HepG2 (cell line): ENCODE measurements around the gene PRR15L. TPM values are rescaled to one million over a fixed set of nuclear protein-coding genes. Genes with fewer than 3 reads are reported as not detected.

ENCODE experiments used
- ESRRA ChIP-seq: sonication (generic); formaldehyde crosslinking; IDR thresholded peaks from 2 replicates; pipeline ENCODE4 v1.5.1; 2020; ENCODE audit warnings: mild to moderate bottlenecking, low read depth, missing genetic modification reagents
- HNF4A ChIP-seq: sonication (generic); formaldehyde crosslinking; IDR thresholded peaks from 2 replicates; pipeline ENCODE4 v1.4.0; 2020; ENCODE audit warnings: missing genetic modification reagents
- MAFG ChIP-seq: sonication (generic); formaldehyde crosslinking; IDR thresholded peaks from 2 replicates; pipeline ENCODE4 v1.5.1; 2020; ENCODE audit warnings: mild to moderate bottlenecking, missing genetic modification reagents
- NR3C1 ChIP-seq: sonication (generic); formaldehyde crosslinking; IDR thresholded peaks from 2 replicates; pipeline ENCODE4 v1.4.0; 2020; ENCODE audit warnings: missing genetic modification reagents
- SSRP1 ChIP-seq: IDR thresholded peaks from 2 replicates; pipeline ENCODE4 v1.6.1; 2016; ENCODE audit warnings: control low read depth
- TAF15 ChIP-seq: fragments of 200-400 bp; formaldehyde crosslinking; IDR thresholded peaks from one replicate; pipeline ENCODE4 v1.6.1; 2018; ENCODE audit warnings: mild to moderate bottlenecking, low read depth, low read length; ENCODE audit not compliant: poor library complexity, severe bottlenecking
- ZNF292 ChIP-seq: sonication (generic); formaldehyde crosslinking; IDR thresholded peaks from 2 replicates; pipeline ENCODE4 v1.8.1; 2022; ENCODE audit warnings: mild to moderate bottlenecking, low read depth, missing genetic modification reagents, borderline replicate concordance
- ZNF350 ChIP-seq: sonication (generic); formaldehyde crosslinking; IDR thresholded peaks from 2 replicates; pipeline ENCODE4 v1.4.0; 2020; ENCODE audit warnings: mild to moderate bottlenecking, low read depth, missing genetic modification reagents, borderline replicate concordance
- ZNF44 ChIP-seq: sonication (generic); formaldehyde crosslinking; IDR thresholded peaks from 2 replicates; pipeline ENCODE4 v1.5.1; 2020; ENCODE audit warnings: mild to moderate bottlenecking, missing genetic modification reagents
- ZNF510 ChIP-seq: sonication (generic); formaldehyde crosslinking; IDR thresholded peaks from 2 replicates; pipeline ENCODE4 v1.4.0; 2020; ENCODE audit warnings: low read depth, mild to moderate bottlenecking, missing genetic modification reagents
- ZNF782 ChIP-seq: sonication (generic); formaldehyde crosslinking; IDR thresholded peaks from 2 replicates; pipeline ENCODE4 v1.4.0; 2020; ENCODE audit warnings: missing genetic modification reagents, mild to moderate bottlenecking, borderline replicate concordance
- ZNF841 ChIP-seq: sonication (generic); formaldehyde crosslinking; IDR thresholded peaks from 2 replicates; pipeline ENCODE4 v1.8.1; 2023; ENCODE audit warnings: missing genetic modification reagents, borderline replicate concordance
- polyA plus RNA-seq, 8 experiments: library from polyadenylated mRNA; depleted of rRNA in 3 of 8; stranded (reverse) in 7 of 8; unstranded in 1 of 8; fragments of >200 nt; fragmentation: Illumina TruSeq in 4 of 8; extraction: Trizol in 4 of 8; gene quantifications; 2 replicates each; pipeline versions ENCODE4 v1.2.1 to v1.2.3, GENCODE V29; 2011 to 2016; ENCODE audit warnings: low read depth in 4 of 8, missing spikeins in 1 of 8, mixed read lengths in 1 of 8; ENCODE audit not compliant: insufficient read depth in 1 of 8
- total RNA-seq, 5 experiments: library from RNA; depleted of rRNA; stranded (reverse); fragments of >200 nt; fragmentation: Illumina TruSeq; extraction: Trizol; gene quantifications; 2 replicates each; pipeline ENCODE4 v1.2.3, GENCODE V29; 2016; ENCODE audit warnings: low read depth in 1 of 5
- TF ChIP-seq, protein P1 (sequence below): sonication (generic); formaldehyde crosslinking; conservative IDR thresholded peaks from 2 replicates; pipeline ENCODE4 v1.4.0; 2020; ENCODE audit warnings: missing genetic modification reagents
- TF ChIP-seq, protein P2 (sequence below): sonication (generic); IDR thresholded peaks from 2 replicates; pipeline ENCODE4 v1.6.1; 2016; ENCODE audit warnings: low read depth, borderline replicate concordance
- TF ChIP-seq, protein P3 (sequence below): conservative IDR thresholded peaks from 2 replicates; pipeline ENCODE4 v1.6.1; 2018; ENCODE audit warnings: missing genetic modification reagents
- TF ChIP-seq, protein P4 (sequence below): sonication (generic); formaldehyde crosslinking; IDR thresholded peaks from 2 replicates; pipeline ENCODE4 v1.5.0; 2020; ENCODE audit warnings: mild to moderate bottlenecking, missing genetic modification reagents, borderline replicate concordance
- TF ChIP-seq, protein P5 (sequence below): sonication (generic); formaldehyde crosslinking; IDR thresholded peaks from 2 replicates; pipeline ENCODE4 v1.4.0; 2020; ENCODE audit warnings: missing genetic modification reagents

PRR15L gene
- total and polyA plus RNA-seq, 2 of the 13 experiments (the other 11 are each of a cell fraction or from before 2014, with no cell fraction given): 0.44 to 2.0 TPM

DNA sequence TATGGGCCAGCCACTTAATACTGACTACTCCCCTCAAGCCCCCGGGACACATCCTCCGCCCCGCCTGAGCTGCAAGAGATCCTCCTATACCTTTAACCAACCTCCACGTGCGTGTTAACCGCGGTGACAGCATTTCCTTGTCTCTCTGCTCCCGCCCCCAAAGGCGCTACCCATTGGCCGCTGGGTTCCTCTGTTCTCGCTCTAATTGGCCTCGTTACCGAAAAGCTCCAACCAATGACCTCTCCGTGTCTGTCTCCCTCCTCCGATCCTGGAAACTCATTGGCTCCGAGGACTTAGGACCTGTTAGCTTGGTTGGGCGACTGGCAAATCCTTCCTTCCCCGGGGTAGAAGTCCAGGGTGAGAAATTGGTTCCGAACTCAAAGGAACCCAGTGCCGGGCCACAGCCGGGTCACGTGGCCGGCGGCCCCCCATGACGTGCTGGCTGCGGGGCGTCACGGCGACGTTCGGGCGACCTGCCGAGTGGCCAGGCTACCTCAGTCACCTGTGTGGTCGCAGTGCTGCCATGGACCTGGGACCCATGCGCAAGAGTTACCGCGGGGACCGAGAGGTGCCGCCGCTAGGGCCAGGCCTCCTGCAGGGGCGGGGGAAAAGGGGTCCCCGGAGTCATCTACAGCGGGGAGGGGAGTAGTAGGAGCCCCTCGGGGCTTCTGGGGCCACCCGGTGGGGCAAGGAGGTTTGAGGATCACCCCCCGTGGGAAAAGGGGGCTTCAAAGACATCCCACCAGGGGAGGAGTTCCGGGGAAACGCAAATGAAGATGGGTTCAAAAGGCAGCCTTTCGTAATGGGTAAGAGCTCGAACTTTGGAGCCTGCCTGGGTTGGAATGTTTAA is 16.2 kb downstream of the PRR15L start, which contains the start of gene PNPO (continued):
- peak; percentile 73; the same call in 1 of the 2 replicates for TF ChIP-seq ZNF510 (CRISPR knock-in tag)
- TF ChIP-seq NR3C1 (CRISPR knock-in tag): no peak
- peak; percentile 15; the same call in 1 of the 2 replicates for TF ChIP-seq ZNF782 (CRISPR knock-in tag)
- TF ChIP-seq ZNF350 (CRISPR knock-in tag): peak; percentile 93
- TF ChIP-seq, protein P1, sequence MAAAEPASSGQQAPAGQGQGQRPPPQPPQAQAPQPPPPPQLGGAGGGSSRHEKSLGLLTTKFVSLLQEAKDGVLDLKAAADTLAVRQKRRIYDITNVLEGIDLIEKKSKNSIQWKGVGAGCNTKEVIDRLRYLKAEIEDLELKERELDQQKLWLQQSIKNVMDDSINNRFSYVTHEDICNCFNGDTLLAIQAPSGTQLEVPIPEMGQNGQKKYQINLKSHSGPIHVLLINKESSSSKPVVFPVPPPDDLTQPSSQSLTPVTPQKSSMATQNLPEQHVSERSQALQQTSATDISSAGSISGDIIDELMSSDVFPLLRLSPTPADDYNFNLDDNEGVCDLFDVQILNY (CRISPR knock-in tag): no peak; the same call in 1 of the 2 replicates
- TF ChIP-seq ZNF44 (CRISPR knock-in tag): peak; percentile 44; the same call in 1 of the 2 replicates
- TF ChIP-seq, protein P2, sequence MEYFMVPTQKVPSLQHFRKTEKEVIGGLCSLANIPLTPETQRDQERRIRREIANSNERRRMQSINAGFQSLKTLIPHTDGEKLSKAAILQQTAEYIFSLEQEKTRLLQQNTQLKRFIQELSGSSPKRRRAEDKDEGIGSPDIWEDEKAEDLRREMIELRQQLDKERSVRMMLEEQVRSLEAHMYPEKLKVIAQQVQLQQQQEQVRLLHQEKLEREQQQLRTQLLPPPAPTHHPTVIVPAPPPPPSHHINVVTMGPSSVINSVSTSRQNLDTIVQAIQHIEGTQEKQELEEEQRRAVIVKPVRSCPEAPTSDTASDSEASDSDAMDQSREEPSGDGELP: peak; percentile 54; the same call in 1 of the 2 replicates
- TF ChIP-seq ZNF841 (CRISPR knock-in tag): peak; percentile 71; the same call in 1 of the 2 replicates
- TF ChIP-seq ZNF292 (CRISPR knock-in tag): no peak
- TF ChIP-seq TAF15: no peak
- peak; percentile 76 for TF ChIP-seq HNF4A
- TF ChIP-seq SSRP1 (CRISPR knock-in tag): no peak
- TF ChIP-seq ESRRA: peak; percentile 72; the same call in 1 of the 2 replicates
- TF ChIP-seq, protein P3, sequence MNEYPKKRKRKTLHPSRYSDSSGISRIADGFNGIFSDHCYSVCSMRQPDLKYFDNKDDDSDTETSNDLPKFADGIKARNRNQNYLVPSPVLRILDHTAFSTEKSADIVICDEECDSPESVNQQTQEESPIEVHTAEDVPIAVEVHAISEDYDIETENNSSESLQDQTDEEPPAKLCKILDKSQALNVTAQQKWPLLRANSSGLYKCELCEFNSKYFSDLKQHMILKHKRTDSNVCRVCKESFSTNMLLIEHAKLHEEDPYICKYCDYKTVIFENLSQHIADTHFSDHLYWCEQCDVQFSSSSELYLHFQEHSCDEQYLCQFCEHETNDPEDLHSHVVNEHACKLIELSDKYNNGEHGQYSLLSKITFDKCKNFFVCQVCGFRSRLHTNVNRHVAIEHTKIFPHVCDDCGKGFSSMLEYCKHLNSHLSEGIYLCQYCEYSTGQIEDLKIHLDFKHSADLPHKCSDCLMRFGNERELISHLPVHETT: peak; percentile 89
- no peak for TF ChIP-seq MAFG (CRISPR knock-in tag)
- TF ChIP-seq, protein P4, sequence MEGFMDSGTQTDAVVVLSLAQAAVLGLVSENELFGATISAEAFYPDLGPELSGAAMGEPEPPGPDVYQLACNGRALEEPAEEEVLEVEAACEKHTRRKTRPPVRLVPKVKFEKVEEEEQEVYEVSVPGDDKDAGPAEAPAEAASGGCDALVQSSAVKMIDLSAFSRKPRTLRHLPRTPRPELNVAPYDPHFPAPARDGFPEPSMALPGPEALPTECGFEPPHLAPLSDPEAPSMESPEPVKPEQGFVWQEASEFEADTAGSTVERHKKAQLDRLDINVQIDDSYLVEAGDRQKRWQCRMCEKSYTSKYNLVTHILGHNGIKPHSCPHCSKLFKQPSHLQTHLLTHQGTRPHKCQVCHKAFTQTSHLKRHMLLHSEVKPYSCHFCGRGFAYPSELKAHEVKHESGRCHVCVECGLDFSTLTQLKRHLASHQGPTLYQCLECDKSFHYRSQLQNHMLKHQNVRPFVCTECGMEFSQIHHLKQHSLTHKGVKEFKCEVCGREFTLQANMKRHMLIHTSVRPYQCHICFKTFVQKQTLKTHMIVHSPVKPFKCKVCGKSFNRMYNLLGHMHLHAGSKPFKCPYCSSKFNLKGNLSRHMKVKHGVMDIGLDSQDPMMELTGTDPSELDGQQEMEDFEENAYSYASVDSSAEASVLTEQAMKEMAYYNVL: 0 out of 2 replicates have a peak, but pooled peaks have one; percentile 75
- TF ChIP-seq, protein P5, sequence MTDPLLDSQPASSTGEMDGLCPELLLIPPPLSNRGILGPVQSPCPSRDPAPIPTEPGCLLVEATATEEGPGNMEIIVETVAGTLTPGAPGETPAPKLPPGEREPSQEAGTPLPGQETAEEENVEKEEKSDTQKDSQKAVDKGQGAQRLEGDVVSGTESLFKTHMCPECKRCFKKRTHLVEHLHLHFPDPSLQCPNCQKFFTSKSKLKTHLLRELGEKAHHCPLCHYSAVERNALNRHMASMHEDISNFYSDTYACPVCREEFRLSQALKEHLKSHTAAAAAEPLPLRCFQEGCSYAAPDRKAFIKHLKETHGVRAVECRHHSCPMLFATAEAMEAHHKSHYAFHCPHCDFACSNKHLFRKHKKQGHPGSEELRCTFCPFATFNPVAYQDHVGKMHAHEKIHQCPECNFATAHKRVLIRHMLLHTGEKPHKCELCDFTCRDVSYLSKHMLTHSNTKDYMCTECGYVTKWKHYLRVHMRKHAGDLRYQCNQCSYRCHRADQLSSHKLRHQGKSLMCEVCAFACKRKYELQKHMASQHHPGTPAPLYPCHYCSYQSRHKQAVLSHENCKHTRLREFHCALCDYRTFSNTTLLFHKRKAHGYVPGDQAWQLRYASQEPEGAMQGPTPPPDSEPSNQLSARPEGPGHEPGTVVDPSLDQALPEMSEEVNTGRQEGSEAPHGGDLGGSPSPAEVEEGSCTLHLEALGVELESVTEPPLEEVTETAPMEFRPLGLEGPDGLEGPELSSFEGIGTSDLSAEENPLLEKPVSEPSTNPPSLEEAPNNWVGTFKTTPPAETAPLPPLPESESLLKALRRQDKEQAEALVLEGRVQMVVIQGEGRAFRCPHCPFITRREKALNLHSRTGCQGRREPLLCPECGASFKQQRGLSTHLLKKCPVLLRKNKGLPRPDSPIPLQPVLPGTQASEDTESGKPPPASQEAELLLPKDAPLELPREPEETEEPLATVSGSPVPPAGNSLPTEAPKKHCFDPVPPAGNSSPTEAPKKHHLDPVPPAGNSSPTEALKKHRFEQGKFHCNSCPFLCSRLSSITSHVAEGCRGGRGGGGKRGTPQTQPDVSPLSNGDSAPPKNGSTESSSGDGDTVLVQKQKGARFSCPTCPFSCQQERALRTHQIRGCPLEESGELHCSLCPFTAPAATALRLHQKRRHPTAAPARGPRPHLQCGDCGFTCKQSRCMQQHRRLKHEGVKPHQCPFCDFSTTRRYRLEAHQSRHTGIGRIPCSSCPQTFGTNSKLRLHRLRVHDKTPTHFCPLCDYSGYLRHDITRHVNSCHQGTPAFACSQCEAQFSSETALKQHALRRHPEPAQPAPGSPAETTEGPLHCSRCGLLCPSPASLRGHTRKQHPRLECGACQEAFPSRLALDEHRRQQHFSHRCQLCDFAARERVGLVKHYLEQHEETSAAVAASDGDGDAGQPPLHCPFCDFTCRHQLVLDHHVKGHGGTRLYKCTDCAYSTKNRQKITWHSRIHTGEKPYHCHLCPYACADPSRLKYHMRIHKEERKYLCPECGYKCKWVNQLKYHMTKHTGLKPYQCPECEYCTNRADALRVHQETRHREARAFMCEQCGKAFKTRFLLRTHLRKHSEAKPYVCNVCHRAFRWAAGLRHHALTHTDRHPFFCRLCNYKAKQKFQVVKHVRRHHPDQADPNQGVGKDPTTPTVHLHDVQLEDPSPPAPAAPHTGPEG: peak; percentile 93
